ENCODE data around the gene COL19A1.
"Not testable (repeated sequence)": the region's sequence is repeated elsewhere in the genome, so short reads cannot be mapped to it uniquely, and the experiment has no call there.

Gene COL19A1

GRCh38 chr6:69976591-69977090 is 110.3 kb downstream of the COL19A1 start:
- no peak for DNase-seq

GRCh38 chr6:69980624-69981023 is 114.3 kb downstream of the COL19A1 start:
- no peak for DNase-seq

- no peak for DNase-seq
Measured at GRCh38 chr6:69984506-69984905, 118.2 kb downstream of the COL19A1 start.

GRCh38 chr6:69985180-69985579 is 118.8 kb downstream of the COL19A1 start:
- no peak for DNase-seq

- no peak for DNase-seq
Measured at GRCh38 chr6:69987550-69987949, 121.2 kb downstream of the COL19A1 start.

- DNase-seq = no peak
Measured at GRCh38 chr6:69988458-69989126, 122.2 kb downstream of the COL19A1 start.

GRCh38 chr6:69994251-69994650 is 127.9 kb downstream of the COL19A1 start:
- DNase-seq = no peak

- DNase-seq = no peak
Measured at GRCh38 chr6:70008189-70008588, 141.8 kb downstream of the COL19A1 start.

GRCh38 chr6:70010339-70010738 is 144.0 kb downstream of the COL19A1 start:
- DNase-seq = not testable (repeated sequence)

- not testable (repeated sequence) for DNase-seq
Measured at GRCh38 chr6:70023201-70023600, 156.8 kb downstream of the COL19A1 start.

- no peak for DNase-seq
Measured at GRCh38 chr6:70028246-70028645, 161.9 kb downstream of the COL19A1 start.

- DNase-seq = no peak
Measured at GRCh38 chr6:70028926-70029325, 162.6 kb downstream of the COL19A1 start.

GRCh38 chr6:70033781-70034180 is 167.4 kb downstream of the COL19A1 start:
- DNase-seq = no peak

GRCh38 chr6:70037445-70037844 is 171.1 kb downstream of the COL19A1 start:
- DNase-seq = no peak

- DNase-seq = no peak
Measured at GRCh38 chr6:70040766-70041165, 174.4 kb downstream of the COL19A1 start.

GRCh38 chr6:70041411-70041810 is 175.1 kb downstream of the COL19A1 start:
- DNase-seq = no peak

- DNase-seq = no peak
Measured at GRCh38 chr6:70045413-70045812, 179.1 kb downstream of the COL19A1 start.

GRCh38 chr6:70051197-70052124 is 185.1 kb downstream of the COL19A1 start:
- no peak for DNase-seq

GRCh38 chr6:70059039-70059719 is 192.8 kb downstream of the COL19A1 start:
- no peak for DNase-seq

GRCh38 chr6:70060680-70061079 is 194.3 kb downstream of the COL19A1 start:
- DNase-seq = no peak

- no peak for DNase-seq
Measured at GRCh38 chr6:70061546-70061945, 195.2 kb downstream of the COL19A1 start.

GRCh38 chr6:70062010-70062409 is 195.7 kb downstream of the COL19A1 start:
- DNase-seq = no peak

- DNase-seq = no peak
Measured at GRCh38 chr6:70072540-70073179, 206.3 kb downstream of the COL19A1 start.
